GM12878 (cell line): ENCODE data around the gene PHLPP1. TPM values are rescaled to one million over a fixed set of nuclear protein-coding genes. Genes with fewer than 3 reads are reported as not detected.

Experiments
- ATAC-seq: fragments of 200-7000 bp; cut with Tn5 transposase; 3 replicates; pipeline ENCODE4 v1.9.1; 2020; ENCODE audit warnings: mild to moderate bottlenecking, moderate library complexity
- BruUV-seq: library from RNA; stranded (reverse); fragments of 400-500 nt; replicated peaks from 2 replicates; lab custom pipeline; 2021; lab: Mats Ljungman, UMichigan
- CTCF ChIA-PET: fragments of 300-600 bp; sonication (Branson Sonifier 250); formaldehyde crosslinking; extraction: SDS; loops from one replicate; lab custom pipeline; 2021; ENCODE audit warnings: inconsistent platforms; lab: Yijun Ruan, JAX
- POLR2A ChIA-PET: fragments of 350-600 bp; formaldehyde crosslinking; extraction: SDS; loops from one replicate; lab custom pipeline; 2021; ENCODE audit warnings: inconsistent platforms; lab: Charles Lee
- RAD21 ChIA-PET: fragments of 300-600 bp; sonication (Branson Sonifier 250); formaldehyde crosslinking; loops from one replicate; lab custom pipeline; 2023; ENCODE audit warnings: antibody characterized with exemption; ENCODE audit not compliant: unreplicated experiment; lab: Charles Lee
- SMC1A ChIA-PET: fragments of 300-600 bp; sonication (Branson Sonifier 250); formaldehyde crosslinking; loops from one replicate; lab custom pipeline; 2023; ENCODE audit not compliant: unreplicated experiment, uncharacterized antibody; lab: Charles Lee
- DNase-seq: peaks from one replicate; pipeline ENCODE4 v3.0.0-alpha.2; 2011; ENCODE audit warnings: low read depth, low spot score
- FAIRE-seq: peaks from 3 replicates; lab custom pipeline; 2011; peaks lifted over from hg19 to GRCh38; lab: Jason Lieb, UNC
- H2AFZ ChIP-seq: 2 replicates; pipeline ENCODE4 v1.6.0; 2011; ENCODE audit warnings: low read depth, low read length, control low read depth; ENCODE audit not compliant: control insufficient read depth
- H3K27ac ChIP-seq: 2 replicates; pipeline ENCODE4 v1.5.1; 2011; ENCODE audit warnings: control low read depth; ENCODE audit not compliant: control insufficient read depth, insufficient read depth
- H3K27me3 ChIP-seq, 2 experiments: replicated peaks in 1 of 2; 2 replicates each; pipeline versions ENCODE4 v1.6.0 to v1.6.1; 2011; ENCODE audit warnings: low read length in 1 of 2; ENCODE audit not compliant: control insufficient read depth in 2 of 2, insufficient read depth in 2 of 2
- H3K36me3 ChIP-seq, 2 experiments: 2 replicates each; pipeline ENCODE4 v1.5.1; 2011; ENCODE audit warnings: low read length in 1 of 2; ENCODE audit not compliant: control insufficient read depth in 2 of 2, insufficient read depth in 2 of 2
- H3K4me1 ChIP-seq: 2 replicates; pipeline ENCODE4 v1.6.1; 2011; ENCODE audit warnings: mild to moderate bottlenecking, low read length, moderate library complexity, mixed read lengths; ENCODE audit not compliant: control insufficient read depth, insufficient read depth
- H3K4me2 ChIP-seq: 2 replicates; pipeline ENCODE4 v1.6.0; 2011; ENCODE audit warnings: control low read depth; ENCODE audit not compliant: control insufficient read depth, insufficient read depth
- H3K4me3 ChIP-seq: fragments of 200-600 bp; sonication (generic); 2 replicates; pipeline ENCODE4 v1.5.1; 2016
- H3K79me2 ChIP-seq: 2 replicates; pipeline ENCODE4 v1.6.0; 2011; ENCODE audit warnings: low read length; ENCODE audit not compliant: control insufficient read depth, insufficient read depth
- H3K9ac ChIP-seq: 2 replicates; pipeline ENCODE4 v1.8.0; 2011; ENCODE audit warnings: low read length, control low read depth, mixed read lengths; ENCODE audit not compliant: control insufficient read depth, insufficient read depth
- H3K9me3 ChIP-seq: replicated peaks from 3 replicates; pipeline ENCODE4 v1.5.1; 2011; ENCODE audit warnings: mild to moderate bottlenecking, low read length; ENCODE audit not compliant: control insufficient read depth, insufficient read depth
- H4K20me1 ChIP-seq: 2 replicates; pipeline ENCODE4 v1.6.0; 2011; ENCODE audit not compliant: control insufficient read depth, insufficient read depth
- CTCF ChIP-seq, 3 experiments: IDR thresholded peaks in 2 of 3; conservative IDR thresholded peaks in 1 of 3; 2 replicates each; pipeline ENCODE4 v1.5.1; 2011; ENCODE audit warnings: low read depth in 3 of 3, low read length in 3 of 3, mild to moderate bottlenecking in 3 of 3, control low read depth in 2 of 3, moderate library complexity in 2 of 3, inconsistent platforms in 1 of 3, mixed read lengths in 1 of 3; ENCODE audit not compliant: control insufficient read depth in 2 of 3, insufficient read depth in 1 of 3; ENCODE audit errors: extremely low read depth in 1 of 3
- DPF2 ChIP-seq: fragments of 450-650 bp; IDR thresholded peaks from 2 replicates; pipeline ENCODE4 v1.6.1; 2017; ENCODE audit warnings: mild to moderate bottlenecking
- FOXM1 ChIP-seq: IDR thresholded peaks from 2 replicates; pipeline ENCODE4 v1.6.1; 2012; ENCODE audit warnings: low read depth, mild to moderate bottlenecking, inconsistent platforms, low read length, moderate library complexity
- HDAC2 ChIP-seq: fragments of 200-600 bp; sonication (generic); IDR thresholded peaks from 2 replicates; pipeline ENCODE4 v1.6.1; 2017
- MAX ChIP-seq: IDR thresholded peaks from 2 replicates; pipeline ENCODE4 v1.6.1; 2012; ENCODE audit warnings: low read depth, low read length, improper control_type of control experiment
- MYC ChIP-seq: IDR thresholded peaks from 2 replicates; pipeline ENCODE4 v1.6.1; 2011; ENCODE audit warnings: mild to moderate bottlenecking, low read length, moderate library complexity, inconsistent platforms; ENCODE audit not compliant: insufficient read depth, insufficient replicate concordance, insufficient read length, severe bottlenecking
- STAT3 ChIP-seq: IDR thresholded peaks from 2 replicates; pipeline ENCODE4 v1.6.1; 2011; ENCODE audit warnings: low read depth, low read length, improper control_type of control experiment
- TBL1XR1 ChIP-seq: IDR thresholded peaks from 2 replicates; pipeline ENCODE4 v1.6.1; 2012; ENCODE audit warnings: low read depth, low read length, improper control_type of control experiment
- ZNF687 ChIP-seq: fragments of 450-650 bp; IDR thresholded peaks from 2 replicates; pipeline ENCODE4 v1.6.1; 2017; ENCODE audit warnings: mild to moderate bottlenecking, moderate library complexity
- WGBS: methylation state at CpG from one replicate; pipeline ENCODE4 v1.1.6; 2016; ENCODE audit warnings: low lambda C conversion rate; ENCODE audit not compliant: insufficient replicate concordance, insufficient coverage; ENCODE audit errors: missing lambda C conversion rate; 5-methylcytosine and 5-hydroxymethylcytosine counted together
- in situ Hi-C: fragments of 300-500 bp; cut with MboI; formaldehyde crosslinking; loops from 9 replicates; pipeline ENCODE4 v1.14.3; 2018; ENCODE audit warnings: mixed read lengths
- intact Hi-C: fragments of 100-400 bp; cut with micrococcal nuclease; formaldehyde crosslinking; loops from one replicate; pipeline ENCODE4 v1.14.2; 2022; ENCODE audit not compliant: unreplicated experiment
- polyA plus RNA-seq, 11 experiments: library from polyadenylated mRNA; depleted of rRNA in 4 of 11; unstranded in 6 of 11; stranded (reverse) in 5 of 11; fragments of >200 nt; fragmentation: Nextera tagmentation in 4 of 11; fragmentation: Illumina TruSeq in 1 of 11; extraction: Ambion mirVana in 4 of 11; extraction: Trizol in 1 of 11; gene quantifications; 1 replicate in 1 of 11; 2 replicates in 10 of 11; pipeline versions ENCODE4 v1.2.1 to v1.2.3, GENCODE V29; 2011 to 2016; ENCODE audit warnings: inconsistent platforms in 2 of 11, missing spikeins in 2 of 11, low read depth in 1 of 11
- total RNA-seq, 4 experiments: library from RNA; depleted of rRNA in 3 of 4; stranded (reverse); fragments of >200 nt in 3 of 4; fragmentation: Illumina TruSeq in 1 of 4; extraction: Trizol in 1 of 4; gene quantifications; 2 replicates each; pipeline versions ENCODE4 v1.2.1 to v1.2.3, GENCODE V29; 2013 to 2021

PHLPP1 gene
- total and polyA plus RNA-seq, 10 of the 15 experiments (the other 5 are each of a cell fraction or from before 2014, with no cell fraction given): 0.42 to 7.0 (median 1.9) TPM

DNA sequence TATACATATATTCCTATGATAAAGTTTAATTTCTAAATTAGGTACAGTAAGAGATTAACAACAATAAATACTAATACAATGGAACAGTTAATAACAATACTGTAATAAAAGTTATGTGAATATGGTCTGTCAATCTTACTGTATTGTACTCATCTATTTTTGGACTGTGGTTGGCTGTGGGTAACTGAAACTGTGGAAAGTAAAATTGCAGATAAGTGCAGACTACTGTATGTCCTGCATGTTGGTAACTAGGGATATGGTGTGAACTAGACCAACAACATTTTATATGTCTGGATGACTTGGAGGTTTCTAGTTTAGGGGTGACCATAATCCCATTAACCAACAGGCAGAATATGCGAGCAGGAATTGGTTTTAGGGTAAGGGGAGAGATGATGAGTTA is 23.3 kb downstream of the PHLPP1 start:
- FAIRE-seq: no peak
- 60% methylated on average over 1 of the region's 1 CpG for WGBS
- in situ Hi-C loops: no loop called here

More for the DNA sequence above, 23.3 kb downstream of the PHLPP1 start:
- BruUV-seq: no TSS peak
- ChIA-PET CTCF (no interaction called here), POLR2A (no interaction called here), RAD21 (no interaction called here), SMC1A (no interaction called here)
- Histone ChIP-seq H3K79me2 (no peaks in the 10 kb centered on the region; the same call in 1 of the 2 replicates), H3K4me3 (no peak overlapping the region), H3K9me3 (no peaks in the 10 kb centered on the region; the same call in 2 of the 3 replicates), H3K36me3 (no peaks in the 10 kb centered on the region), H4K20me1 (no peaks in the 10 kb centered on the region), H2AFZ (no peak overlapping the region), H3K4me1 (no peaks in the 10 kb centered on the region), H3K4me2 (no peak overlapping the region), H3K27ac (no peak overlapping the region), H3K27me3 (no peaks in the 10 kb centered on the region), H3K9ac (no peak overlapping the region)
- intact Hi-C loops: no loop called here
- no peak for DNase-seq
- TF ChIP-seq ZNF687 (no peak), DPF2 (no peak), CTCF (IDR thresholded peaks at IDR 0.05 in 2 of 3, conservative IDR thresholded peaks at IDR 0.05 in 1 of 3; ENCODE audit: control insufficient read depth in 2 of 3, extremely low read depth in 1 of 3, insufficient read depth in 1 of 3, low read depth in 3 of 3, low read length in 3 of 3) (no peak), HDAC2 (no peak), STAT3 (no peak), FOXM1 (no peak), MYC (no peak), TBL1XR1 (no peak), MAX (no peak)
- no peak for ATAC-seq
